ENCODE measurements around the gene SHB. TPM values are rescaled to one million over a fixed set of nuclear protein-coding genes. Genes with fewer than 3 reads are reported as not detected.

Gene SHB
- total RNA-seq (12.6 and 13.9 TPM in 2 replicates), polyA plus RNA-seq (9.9 and 16.9 TPM in 2 replicates), polyA minus RNA-seq (ENCODE audit: low replicate concordance) (16.5 and 24.5 TPM in 2 replicates)
- 13.0 and 21.1 TPM in 2 replicates for polyA plus RNA-seq (2012)

DNA sequence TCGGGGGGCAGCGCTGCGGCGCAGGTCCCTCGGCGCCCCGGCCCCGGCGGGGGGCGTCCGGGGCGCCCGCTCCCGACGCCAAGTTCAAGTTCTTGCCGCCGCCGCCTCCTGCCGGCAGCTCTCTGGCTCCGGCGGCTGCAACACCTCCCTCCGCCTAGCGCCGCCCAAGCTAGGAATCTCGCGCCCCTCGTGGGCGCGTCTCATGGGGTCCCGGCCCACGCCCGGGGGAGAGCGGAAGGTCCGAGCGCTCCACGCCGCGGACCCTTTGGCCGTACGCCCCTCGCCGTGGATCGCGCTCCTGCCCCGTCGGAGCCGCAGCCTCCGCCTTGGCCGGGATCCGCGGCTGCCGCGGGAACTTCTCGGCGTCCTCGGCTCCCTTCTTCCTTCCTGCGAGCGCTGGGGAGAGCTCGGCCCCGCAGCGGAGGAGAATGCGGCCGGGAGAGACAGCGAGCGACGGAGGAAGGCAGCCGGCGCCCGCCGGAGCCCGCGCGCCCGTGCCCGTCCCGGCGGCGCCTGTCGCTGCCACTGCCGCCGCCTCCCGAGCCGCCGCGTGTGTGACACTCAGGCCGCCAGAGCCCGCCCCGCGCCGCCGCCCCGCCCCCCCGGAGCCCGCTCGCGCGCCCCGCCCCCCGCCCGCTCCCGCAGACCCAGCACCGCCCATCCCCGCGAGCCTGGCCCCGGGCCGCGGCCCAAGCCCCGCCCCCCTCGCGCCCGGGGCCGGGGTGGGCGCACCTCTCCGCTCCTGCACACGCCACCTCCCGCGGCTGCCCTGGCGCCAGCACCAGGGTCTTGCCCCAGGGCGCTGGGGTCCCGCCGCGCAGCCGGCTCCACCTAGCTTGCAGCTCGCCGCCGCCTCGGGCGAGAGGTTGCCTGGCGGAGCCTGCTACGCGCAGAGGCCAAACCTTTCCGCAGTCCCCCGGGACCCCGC lies at the start of gene SHB:
Gene SHB, minus strand, starts transcription at position 527 of the 928 bp plus-strand sequence. CDS start 582 bp downstream, outside the sequence.
- Histone ChIP-seq H3K79me2 (ENCODE audit: control insufficient read depth, insufficient read depth, low read length) (peaks cover 47% of the 10 kb centered on the region), H2AFZ (ENCODE audit: low read length) (peak within 1 kb of the TSS; percentile 68), H4K20me1 (ENCODE audit: control insufficient read depth, extremely low read depth, insufficient read depth, low read length) (peaks cover 2% of the 10 kb centered on the region), H3K36me3 (ENCODE audit: control insufficient read depth, insufficient read depth, low read length) (no peaks in the 10 kb centered on the region), H3K4me3 (replicated peaks in 1 of 4; ENCODE audit: control extremely low read depth in 1 of 4, insufficient read depth in 1 of 4, low read depth in 3 of 4, low read length in 4 of 4) (peak within 1 kb of the TSS; percentile 59 to 88 (median 70)), H3K4me2 (ENCODE audit: extremely low read depth, insufficient read depth, low read length) (peak within 1 kb of the TSS; percentile 78), H3K27me3 (ENCODE audit: control insufficient read depth, insufficient read depth, low read length) (no peaks in the 10 kb centered on the region), H3K9ac (ENCODE audit: insufficient read depth, low read length) (peak within 1 kb of the TSS; percentile 87), H3K27ac (ENCODE audit: insufficient read depth, low read length) (peak within 1 kb of the TSS; percentile 79), H3K4me1 (ENCODE audit: control insufficient read depth, extremely low read depth, insufficient read depth, low read length) (peaks cover 11% of the 10 kb centered on the region), H3K9me3 (ENCODE audit: control insufficient read depth, insufficient read depth, low read depth, low read length) (no peaks in the 10 kb centered on the region)
- TF ChIP-seq, protein P1, sequence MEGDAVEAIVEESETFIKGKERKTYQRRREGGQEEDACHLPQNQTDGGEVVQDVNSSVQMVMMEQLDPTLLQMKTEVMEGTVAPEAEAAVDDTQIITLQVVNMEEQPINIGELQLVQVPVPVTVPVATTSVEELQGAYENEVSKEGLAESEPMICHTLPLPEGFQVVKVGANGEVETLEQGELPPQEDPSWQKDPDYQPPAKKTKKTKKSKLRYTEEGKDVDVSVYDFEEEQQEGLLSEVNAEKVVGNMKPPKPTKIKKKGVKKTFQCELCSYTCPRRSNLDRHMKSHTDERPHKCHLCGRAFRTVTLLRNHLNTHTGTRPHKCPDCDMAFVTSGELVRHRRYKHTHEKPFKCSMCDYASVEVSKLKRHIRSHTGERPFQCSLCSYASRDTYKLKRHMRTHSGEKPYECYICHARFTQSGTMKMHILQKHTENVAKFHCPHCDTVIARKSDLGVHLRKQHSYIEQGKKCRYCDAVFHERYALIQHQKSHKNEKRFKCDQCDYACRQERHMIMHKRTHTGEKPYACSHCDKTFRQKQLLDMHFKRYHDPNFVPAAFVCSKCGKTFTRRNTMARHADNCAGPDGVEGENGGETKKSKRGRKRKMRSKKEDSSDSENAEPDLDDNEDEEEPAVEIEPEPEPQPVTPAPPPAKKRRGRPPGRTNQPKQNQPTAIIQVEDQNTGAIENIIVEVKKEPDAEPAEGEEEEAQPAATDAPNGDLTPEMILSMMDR (conservative IDR thresholded peaks at IDR 0.05 in 1 of 2, IDR thresholded peaks at IDR 0.05 in 1 of 2; ENCODE audit: low read depth in 1 of 2, low read length in 2 of 2) = peak; percentile 39 to 48
- no peak for TF ChIP-seq EZH2 (IDR thresholded peaks at IDR 0.05; ENCODE audit: low read length, missing control alignments)
- peak; percentile 58 to 62 for DNase-seq (ENCODE audit: low read depth in 2 of 2)

GRCh38 chr9:38117651-38118050 lies 48.6 kb upstream of the SHB start:
- Histone ChIP-seq H3K27ac (ENCODE audit: insufficient read depth, low read length) (no peak overlapping the region), H3K4me3 (replicated peaks in 1 of 4; ENCODE audit: control extremely low read depth in 1 of 4, insufficient read depth in 1 of 4, low read depth in 3 of 4, low read length in 4 of 4) (no peak overlapping the region), H3K79me2 (ENCODE audit: control insufficient read depth, insufficient read depth, low read length) (no peaks in the 10 kb centered on the region), H3K4me1 (ENCODE audit: control insufficient read depth, extremely low read depth, insufficient read depth, low read length) (no peaks in the 10 kb centered on the region), H3K27me3 (ENCODE audit: control insufficient read depth, insufficient read depth, low read length) (peaks cover 4% of the 10 kb centered on the region), H3K9ac (ENCODE audit: insufficient read depth, low read length) (no peak overlapping the region), H3K4me2 (ENCODE audit: extremely low read depth, insufficient read depth, low read length) (no peak overlapping the region), H4K20me1 (ENCODE audit: control insufficient read depth, extremely low read depth, insufficient read depth, low read length) (no peaks in the 10 kb centered on the region), H3K36me3 (ENCODE audit: control insufficient read depth, insufficient read depth, low read length) (no peaks in the 10 kb centered on the region), H3K9me3 (ENCODE audit: control insufficient read depth, insufficient read depth, low read depth, low read length) (no peaks in the 10 kb centered on the region), H2AFZ (ENCODE audit: low read length) (no peak overlapping the region)
- no peak for TF ChIP-seq EZH2 (IDR thresholded peaks at IDR 0.05; ENCODE audit: low read length, missing control alignments)
- TF ChIP-seq, protein P1 (conservative IDR thresholded peaks at IDR 0.05 in 1 of 2, IDR thresholded peaks at IDR 0.05 in 1 of 2; ENCODE audit: low read depth in 1 of 2, low read length in 2 of 2) = no peak
- DNase-seq (ENCODE audit: low read depth in 2 of 2) = no peak

GRCh38 chr9:38114905-38115304 lies 45.9 kb upstream of the SHB start:
- Histone ChIP-seq H3K4me1 (ENCODE audit: control insufficient read depth, extremely low read depth, insufficient read depth, low read length) (no peaks in the 10 kb centered on the region), H3K9me3 (ENCODE audit: control insufficient read depth, insufficient read depth, low read depth, low read length) (no peaks in the 10 kb centered on the region), H3K36me3 (ENCODE audit: control insufficient read depth, insufficient read depth, low read length) (no peaks in the 10 kb centered on the region), H3K27ac (ENCODE audit: insufficient read depth, low read length) (no peak overlapping the region), H3K4me3 (replicated peaks in 1 of 4; ENCODE audit: control extremely low read depth in 1 of 4, insufficient read depth in 1 of 4, low read depth in 3 of 4, low read length in 4 of 4) (no peak overlapping the region), H3K9ac (ENCODE audit: insufficient read depth, low read length) (no peak overlapping the region), H3K27me3 (ENCODE audit: control insufficient read depth, insufficient read depth, low read length) (peaks cover 8% of the 10 kb centered on the region), H2AFZ (ENCODE audit: low read length) (no peak overlapping the region), H3K79me2 (ENCODE audit: control insufficient read depth, insufficient read depth, low read length) (no peaks in the 10 kb centered on the region), H3K4me2 (ENCODE audit: extremely low read depth, insufficient read depth, low read length) (no peak overlapping the region), H4K20me1 (ENCODE audit: control insufficient read depth, extremely low read depth, insufficient read depth, low read length) (no peaks in the 10 kb centered on the region)
- DNase-seq (ENCODE audit: low read depth in 2 of 2) = no peak
- no peak for TF ChIP-seq EZH2 (IDR thresholded peaks at IDR 0.05; ENCODE audit: low read length, missing control alignments)
